Measurements from ENCODE around the gene ADAMTSL1.

DNA sequence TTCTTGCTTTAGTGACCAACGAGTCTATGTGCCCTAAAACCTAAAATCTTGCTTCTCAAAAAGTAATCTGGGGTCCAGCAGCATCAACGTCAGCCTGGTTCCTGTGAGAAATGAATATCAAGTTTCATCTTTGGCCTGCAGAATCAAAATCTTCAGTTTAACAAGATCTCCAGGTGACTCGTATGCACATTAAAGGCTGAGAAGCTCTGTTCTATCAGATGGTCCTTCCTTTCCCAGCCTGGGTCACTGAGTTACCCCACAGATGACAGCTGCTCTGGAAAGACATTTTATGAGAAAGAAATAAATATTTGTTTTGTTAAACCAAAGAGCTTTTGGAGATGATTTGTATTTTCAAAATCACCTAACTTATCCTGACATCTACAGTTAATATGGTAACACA lies 75.8 kb downstream of the ADAMTSL1 start:
- TF ChIP-seq, protein P1, sequence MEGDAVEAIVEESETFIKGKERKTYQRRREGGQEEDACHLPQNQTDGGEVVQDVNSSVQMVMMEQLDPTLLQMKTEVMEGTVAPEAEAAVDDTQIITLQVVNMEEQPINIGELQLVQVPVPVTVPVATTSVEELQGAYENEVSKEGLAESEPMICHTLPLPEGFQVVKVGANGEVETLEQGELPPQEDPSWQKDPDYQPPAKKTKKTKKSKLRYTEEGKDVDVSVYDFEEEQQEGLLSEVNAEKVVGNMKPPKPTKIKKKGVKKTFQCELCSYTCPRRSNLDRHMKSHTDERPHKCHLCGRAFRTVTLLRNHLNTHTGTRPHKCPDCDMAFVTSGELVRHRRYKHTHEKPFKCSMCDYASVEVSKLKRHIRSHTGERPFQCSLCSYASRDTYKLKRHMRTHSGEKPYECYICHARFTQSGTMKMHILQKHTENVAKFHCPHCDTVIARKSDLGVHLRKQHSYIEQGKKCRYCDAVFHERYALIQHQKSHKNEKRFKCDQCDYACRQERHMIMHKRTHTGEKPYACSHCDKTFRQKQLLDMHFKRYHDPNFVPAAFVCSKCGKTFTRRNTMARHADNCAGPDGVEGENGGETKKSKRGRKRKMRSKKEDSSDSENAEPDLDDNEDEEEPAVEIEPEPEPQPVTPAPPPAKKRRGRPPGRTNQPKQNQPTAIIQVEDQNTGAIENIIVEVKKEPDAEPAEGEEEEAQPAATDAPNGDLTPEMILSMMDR (conservative IDR thresholded peaks at IDR 0.05; ENCODE audit: low read length), result no peak
- no peak for TF ChIP-seq EZH2phosphoT487 (IDR thresholded peaks at IDR 0.05; ENCODE audit: borderline replicate concordance, low read depth, low read length)
